ENCODE measurements around the gene USP6NL.

USP6NL gene

DNA sequence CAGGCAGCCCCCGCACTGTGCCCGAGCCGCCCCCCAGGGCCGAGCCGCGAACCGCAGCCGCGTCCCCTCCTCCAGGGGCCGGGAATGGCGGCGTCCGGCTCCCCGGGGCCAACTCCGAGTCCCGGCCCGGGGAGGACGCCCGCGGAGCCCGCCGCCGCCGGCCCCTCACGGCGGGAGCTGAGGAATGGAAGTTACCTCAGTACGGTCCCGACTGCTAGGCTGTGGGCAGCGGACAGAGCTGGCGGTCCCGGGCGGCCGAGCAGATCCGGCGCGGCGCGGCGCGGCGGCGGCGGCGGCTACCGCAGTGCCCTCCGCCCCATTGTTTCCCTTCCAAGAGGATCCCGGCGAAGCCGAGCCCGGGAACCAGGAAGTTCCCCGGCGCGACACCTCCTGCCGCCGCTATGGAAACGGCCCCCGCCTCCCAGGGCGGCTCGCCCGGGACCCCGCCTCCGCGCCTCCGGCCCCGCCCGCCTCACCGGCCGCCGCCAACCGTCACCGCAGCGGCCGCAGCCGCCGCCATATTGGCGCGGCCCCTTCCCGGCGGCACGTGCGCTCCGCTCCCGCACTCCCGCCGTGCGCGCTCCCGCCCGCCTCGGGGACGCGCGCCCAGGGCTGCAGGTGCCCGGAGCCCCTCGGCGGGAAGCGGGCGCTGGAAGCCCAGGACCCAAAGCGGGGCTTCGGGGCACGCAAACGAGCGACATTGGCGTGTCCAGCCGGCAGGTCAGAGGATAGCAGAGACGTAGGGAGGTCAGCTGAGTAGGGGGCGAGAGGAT lies at the start of gene USP6NL:
TSS of gene USP6NL (minus strand) at position 403 of the 773 bp plus-strand sequence. CDS start 14,016 bp downstream, outside the sequence.
- DNase-seq (ENCODE audit: low read depth): no peak
- TF ChIP-seq, protein P1, sequence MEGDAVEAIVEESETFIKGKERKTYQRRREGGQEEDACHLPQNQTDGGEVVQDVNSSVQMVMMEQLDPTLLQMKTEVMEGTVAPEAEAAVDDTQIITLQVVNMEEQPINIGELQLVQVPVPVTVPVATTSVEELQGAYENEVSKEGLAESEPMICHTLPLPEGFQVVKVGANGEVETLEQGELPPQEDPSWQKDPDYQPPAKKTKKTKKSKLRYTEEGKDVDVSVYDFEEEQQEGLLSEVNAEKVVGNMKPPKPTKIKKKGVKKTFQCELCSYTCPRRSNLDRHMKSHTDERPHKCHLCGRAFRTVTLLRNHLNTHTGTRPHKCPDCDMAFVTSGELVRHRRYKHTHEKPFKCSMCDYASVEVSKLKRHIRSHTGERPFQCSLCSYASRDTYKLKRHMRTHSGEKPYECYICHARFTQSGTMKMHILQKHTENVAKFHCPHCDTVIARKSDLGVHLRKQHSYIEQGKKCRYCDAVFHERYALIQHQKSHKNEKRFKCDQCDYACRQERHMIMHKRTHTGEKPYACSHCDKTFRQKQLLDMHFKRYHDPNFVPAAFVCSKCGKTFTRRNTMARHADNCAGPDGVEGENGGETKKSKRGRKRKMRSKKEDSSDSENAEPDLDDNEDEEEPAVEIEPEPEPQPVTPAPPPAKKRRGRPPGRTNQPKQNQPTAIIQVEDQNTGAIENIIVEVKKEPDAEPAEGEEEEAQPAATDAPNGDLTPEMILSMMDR (IDR thresholded peaks at IDR 0.05; ENCODE audit: low read depth, low read length, missing control alignments): no peak
- in situ Hi-C loops (cut with HindIII; ENCODE audit: low sequenced_read_pairs): no loop called here
- H3K4me3 ChIP-seq (ENCODE audit: low read depth, low read length): peak within 1 kb of the TSS; percentile 91

GRCh38 chr10:11658801-11659368 lies 47.4 kb upstream of the USP6NL start:
- in situ Hi-C loops (cut with HindIII; ENCODE audit: low sequenced_read_pairs): no loop called here
- no peak for DNase-seq (ENCODE audit: low read depth)
- TF ChIP-seq, protein P1 (IDR thresholded peaks at IDR 0.05; ENCODE audit: low read depth, low read length, missing control alignments): no peak

DNA sequence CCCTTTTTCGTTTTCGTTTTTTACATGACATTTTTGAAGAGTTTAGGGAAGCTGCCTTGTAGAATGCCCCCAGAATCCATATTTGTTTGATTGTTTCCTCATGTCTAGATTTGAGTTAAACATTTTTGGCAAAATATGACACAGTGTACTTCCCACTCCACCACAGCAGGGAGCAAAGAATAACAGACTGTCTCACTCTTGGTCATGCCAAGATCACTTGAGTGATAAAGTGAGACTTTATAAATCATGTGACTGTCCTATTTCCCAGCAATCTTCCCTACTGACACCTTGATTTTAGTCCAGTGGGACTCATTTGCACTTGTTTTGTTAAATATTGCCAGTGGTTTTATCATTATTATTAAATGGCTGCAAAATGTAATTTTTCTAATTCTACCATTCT lies 44.4 kb upstream of the USP6NL start:
- in situ Hi-C loops (cut with HindIII; ENCODE audit: low sequenced_read_pairs): no loop called here
- TF ChIP-seq, protein P1 (IDR thresholded peaks at IDR 0.05; ENCODE audit: low read depth, low read length, missing control alignments): no peak
- H3K4me3 ChIP-seq (ENCODE audit: low read depth, low read length): no peak overlapping the region
- DNase-seq (ENCODE audit: low read depth): no peak

More at GRCh38 chr10:11658801-11659368, 47.4 kb upstream of the USP6NL start:
- no peak overlapping the region for H3K4me3 ChIP-seq (ENCODE audit: low read depth, low read length)

GRCh38 chr10:11654659-11655058 lies 43.2 kb upstream of the USP6NL start:
- in situ Hi-C loops (cut with HindIII; ENCODE audit: low sequenced_read_pairs): no loop called here
- H3K4me3 ChIP-seq (ENCODE audit: low read depth, low read length): no peak overlapping the region
- TF ChIP-seq, protein P1 (IDR thresholded peaks at IDR 0.05; ENCODE audit: low read depth, low read length, missing control alignments): no peak
- DNase-seq (ENCODE audit: low read depth): no peak

- no peak overlapping the region for H3K4me3 ChIP-seq (ENCODE audit: low read depth, low read length)
- in situ Hi-C loops (cut with HindIII; ENCODE audit: low sequenced_read_pairs): no loop called here
- no peak for DNase-seq (ENCODE audit: low read depth)
- TF ChIP-seq, protein P1 (IDR thresholded peaks at IDR 0.05; ENCODE audit: low read depth, low read length, missing control alignments): no peak
These were observed 42.5 kb upstream of the USP6NL start for GRCh38 chr10:11653758-11654471.

- TF ChIP-seq, protein P1 (IDR thresholded peaks at IDR 0.05; ENCODE audit: low read depth, low read length, missing control alignments): no peak
- in situ Hi-C loops (cut with HindIII; ENCODE audit: low sequenced_read_pairs): no loop called here
- no peak overlapping the region for H3K4me3 ChIP-seq (ENCODE audit: low read depth, low read length)
- peak; percentile 3 for DNase-seq (ENCODE audit: low read depth)
These were observed 36.2 kb upstream of the USP6NL start for GRCh38 chr10:11647676-11648075.

All from astrocyte of the cerebellum (primary cell).